ENCODE results near the gene SPEG. TPM values are rescaled to one million over a fixed set of nuclear protein-coding genes. Genes with fewer than 3 reads are reported as not detected.

SPEG gene
- total and polyA plus RNA-seq, 2 of the 13 experiments (the other 11 are each of a cell fraction or from before 2014, with no cell fraction given), result 0.18 to 0.24 TPM

DNA sequence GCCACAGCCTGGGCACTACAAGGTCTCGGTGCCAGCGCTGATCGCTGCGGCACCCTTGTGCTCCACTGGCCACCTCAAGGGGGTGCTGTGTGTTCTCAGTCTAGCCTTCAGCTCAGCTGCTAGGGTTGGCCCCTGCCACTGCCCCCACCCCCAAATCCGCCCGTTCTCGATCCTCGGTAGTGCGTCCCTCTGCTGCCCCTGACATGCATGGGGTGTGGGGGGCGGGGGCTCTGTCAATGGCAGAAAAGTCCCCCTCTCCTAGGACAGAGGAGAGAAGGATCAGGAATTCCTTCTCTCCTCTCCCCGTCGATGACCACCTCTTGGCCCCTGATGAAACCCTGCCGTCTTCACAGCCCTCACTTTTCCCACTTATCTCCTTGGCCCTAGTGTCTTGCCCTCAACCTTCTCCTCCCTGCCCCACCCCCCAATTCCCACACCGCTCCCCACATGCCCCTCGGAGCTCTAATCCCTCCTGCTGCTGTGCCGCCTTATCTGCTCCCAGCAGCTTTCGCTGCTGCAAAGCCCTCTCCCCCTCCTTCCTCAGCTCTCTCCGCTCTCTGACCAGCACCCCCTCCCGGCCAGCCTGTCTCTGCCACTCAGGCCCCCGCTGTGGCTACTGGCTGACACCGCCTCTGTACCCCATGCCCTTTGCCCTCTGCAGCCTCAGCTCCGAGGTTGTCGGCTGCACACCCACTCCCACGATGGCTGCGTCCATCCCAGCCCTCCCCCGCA is 75.3 kb downstream of the SPEG start (continued):
- TF ChIP-seq SALL1 (CRISPR knock-in tag; IDR thresholded peaks at IDR 0.05) (peak; percentile 14; the same call in 1 of the 2 replicates), ZNF713 (CRISPR knock-in tag; IDR thresholded peaks at IDR 0.05) (no peak), SETDB1 (CRISPR knock-in tag; IDR thresholded peaks at IDR 0.05; ENCODE audit: borderline replicate concordance) (no peak), ZMYM4 (CRISPR knock-in tag; IDR thresholded peaks at IDR 0.05) (peak; percentile 63; the same call in 1 of the 2 replicates), ELF4 (CRISPR knock-in tag; IDR thresholded peaks at IDR 0.05; ENCODE audit: borderline replicate concordance) (no peak), SIN3B (IDR thresholded peaks at IDR 0.05; ENCODE audit: low read length) (no peak), ZNF878 (CRISPR knock-in tag; IDR thresholded peaks at IDR 0.05) (no peak), CEBPG (CRISPR knock-in tag; IDR thresholded peaks at IDR 0.05) (no peak), TRIM24 (CRISPR knock-in tag; IDR thresholded peaks at IDR 0.05) (no peak), NR2F6 (IDR thresholded peaks at IDR 0.05) (peak; percentile 56; the same call in 1 of the 2 replicates), NR2F6 (CRISPR knock-in tag; IDR thresholded peaks at IDR 0.05) (peak; percentile 66), HDAC6 (IDR thresholded peaks at IDR 0.05; ENCODE audit: low read depth, low read length) (no peak), BRCA1 (CRISPR knock-in tag; IDR thresholded peaks at IDR 0.05) (no peak), RBM22 (optimal IDR thresholded peaks at IDR 0.05; ENCODE audit: low read length) (no peak), BRD4 (CRISPR knock-in tag; IDR thresholded peaks at IDR 0.05) (no peak), PHF5A (CRISPR knock-in tag; IDR thresholded peaks at IDR 0.05; ENCODE audit: low read depth, unreplicated experiment) (peak; percentile 90), REPIN1 (CRISPR knock-in tag; IDR thresholded peaks at IDR 0.05; ENCODE audit: borderline replicate concordance, low read depth) (no peak), ZNF652 (CRISPR knock-in tag; IDR thresholded peaks at IDR 0.05; ENCODE audit: borderline replicate concordance, low read depth) (no peak), ZKSCAN5 (CRISPR knock-in tag; IDR thresholded peaks at IDR 0.05) (no peak), KLF13 (CRISPR knock-in tag; IDR thresholded peaks at IDR 0.05) (no peak), POLR2G (IDR thresholded peaks at IDR 0.05; ENCODE audit: low read depth, low read length) (peak; percentile 53), TBL1XR1 (IDR thresholded peaks at IDR 0.05; ENCODE audit: borderline replicate concordance, low read length, partially characterized antibody) (no peak), ZFX (CRISPR knock-in tag; IDR thresholded peaks at IDR 0.05; ENCODE audit: low read depth) (0 out of 2 replicates have a peak, but pooled peaks have one; percentile 5)
- TF ChIP-seq, protein P1, sequence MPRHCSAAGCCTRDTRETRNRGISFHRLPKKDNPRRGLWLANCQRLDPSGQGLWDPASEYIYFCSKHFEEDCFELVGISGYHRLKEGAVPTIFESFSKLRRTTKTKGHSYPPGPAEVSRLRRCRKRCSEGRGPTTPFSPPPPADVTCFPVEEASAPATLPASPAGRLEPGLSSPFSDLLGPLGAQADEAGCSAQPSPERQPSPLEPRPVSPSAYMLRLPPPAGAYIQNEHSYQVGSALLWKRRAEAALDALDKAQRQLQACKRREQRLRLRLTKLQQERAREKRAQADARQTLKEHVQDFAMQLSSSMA (CRISPR knock-in tag; IDR thresholded peaks at IDR 0.05), result no peak
- TF ChIP-seq, protein P2, sequence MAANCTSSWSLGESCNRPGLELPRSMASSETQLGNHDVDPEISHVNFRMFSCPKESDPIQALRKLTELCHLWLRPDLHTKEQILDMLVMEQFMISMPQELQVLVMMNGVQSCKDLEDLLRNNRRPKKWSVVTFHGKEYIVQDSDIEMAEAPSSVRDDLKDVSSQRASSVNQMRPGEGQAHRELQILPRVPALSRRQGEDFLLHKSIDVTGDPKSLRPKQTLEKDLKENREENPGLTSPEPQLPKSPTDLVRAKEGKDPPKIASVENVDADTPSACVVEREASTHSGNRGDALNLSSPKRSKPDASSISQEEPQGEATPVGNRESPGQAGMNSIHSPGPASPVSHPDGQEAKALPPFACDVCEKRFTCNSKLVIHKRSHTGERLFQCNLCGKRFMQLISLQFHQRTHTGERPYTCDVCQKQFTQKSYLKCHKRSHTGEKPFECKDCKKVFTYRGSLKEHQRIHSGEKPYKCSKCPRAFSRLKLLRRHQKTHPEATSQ (CRISPR knock-in tag; IDR thresholded peaks at IDR 0.05; ENCODE audit: borderline replicate concordance), result no peak
- TF ChIP-seq, protein P3, sequence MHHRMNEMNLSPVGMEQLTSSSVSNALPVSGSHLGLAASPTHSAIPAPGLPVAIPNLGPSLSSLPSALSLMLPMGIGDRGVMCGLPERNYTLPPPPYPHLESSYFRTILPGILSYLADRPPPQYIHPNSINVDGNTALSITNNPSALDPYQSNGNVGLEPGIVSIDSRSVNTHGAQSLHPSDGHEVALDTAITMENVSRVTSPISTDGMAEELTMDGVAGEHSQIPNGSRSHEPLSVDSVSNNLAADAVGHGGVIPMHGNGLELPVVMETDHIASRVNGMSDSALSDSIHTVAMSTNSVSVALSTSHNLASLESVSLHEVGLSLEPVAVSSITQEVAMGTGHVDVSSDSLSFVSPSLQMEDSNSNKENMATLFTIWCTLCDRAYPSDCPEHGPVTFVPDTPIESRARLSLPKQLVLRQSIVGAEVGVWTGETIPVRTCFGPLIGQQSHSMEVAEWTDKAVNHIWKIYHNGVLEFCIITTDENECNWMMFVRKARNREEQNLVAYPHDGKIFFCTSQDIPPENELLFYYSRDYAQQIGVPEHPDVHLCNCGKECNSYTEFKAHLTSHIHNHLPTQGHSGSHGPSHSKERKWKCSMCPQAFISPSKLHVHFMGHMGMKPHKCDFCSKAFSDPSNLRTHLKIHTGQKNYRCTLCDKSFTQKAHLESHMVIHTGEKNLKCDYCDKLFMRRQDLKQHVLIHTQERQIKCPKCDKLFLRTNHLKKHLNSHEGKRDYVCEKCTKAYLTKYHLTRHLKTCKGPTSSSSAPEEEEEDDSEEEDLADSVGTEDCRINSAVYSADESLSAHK (CRISPR knock-in tag; IDR thresholded peaks at IDR 0.05; ENCODE audit: borderline replicate concordance), result no peak
